ENCODE data around the gene INPP5E. TPM values are rescaled to one million over a fixed set of nuclear protein-coding genes. Genes with fewer than 3 reads are reported as not detected.

INPP5E gene
- total RNA-seq, 2 donors from 2014 or later = 8.7 TPM

DNA sequence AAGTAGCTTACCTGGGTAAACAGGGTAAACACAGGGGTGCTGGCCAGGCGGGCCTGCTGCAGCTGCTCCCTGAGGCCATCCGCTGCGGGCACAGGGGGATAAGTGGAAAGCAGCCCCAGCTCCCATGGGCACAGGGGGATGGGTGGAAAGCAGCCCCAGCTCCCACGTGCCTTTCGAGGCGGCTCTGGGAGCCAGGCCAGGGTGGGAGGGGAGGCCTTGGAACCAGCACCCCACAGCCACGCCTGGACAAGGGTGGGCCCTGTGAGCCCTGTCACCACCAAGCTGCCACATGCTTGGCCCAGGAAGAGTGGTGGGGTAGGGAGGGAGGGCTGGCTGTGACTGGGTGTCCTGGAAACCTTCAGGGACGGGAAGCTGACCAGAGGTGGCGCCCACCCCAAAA lies 58.3 kb downstream of the INPP5E start:
- no peak for DNase-seq (ENCODE audit: low spot score)
- intact Hi-C loops (cut with DNase I) = no loop called here

DNA sequence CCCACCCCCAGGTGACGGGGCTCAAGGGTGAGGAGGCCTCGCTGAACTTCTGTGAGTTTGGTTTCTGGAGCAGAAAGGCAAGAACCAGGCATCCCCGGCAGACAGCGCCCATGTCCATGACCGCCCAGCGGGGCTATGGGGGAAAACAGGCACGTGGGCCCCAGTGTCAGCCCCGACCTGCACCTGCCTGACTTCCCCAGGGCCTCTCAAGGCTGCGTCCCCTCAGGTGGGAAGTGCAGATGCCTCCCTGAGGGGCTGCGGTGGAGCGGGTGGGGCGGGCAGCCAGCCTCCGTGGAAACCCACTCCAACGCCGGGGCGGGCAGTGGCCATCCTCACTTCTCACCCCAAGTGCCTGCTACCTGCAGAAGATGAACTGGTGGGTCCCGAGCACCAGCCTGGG lies 59.3 kb downstream of the INPP5E start:
- intact Hi-C loops (cut with DNase I) = no loop called here

DNA sequence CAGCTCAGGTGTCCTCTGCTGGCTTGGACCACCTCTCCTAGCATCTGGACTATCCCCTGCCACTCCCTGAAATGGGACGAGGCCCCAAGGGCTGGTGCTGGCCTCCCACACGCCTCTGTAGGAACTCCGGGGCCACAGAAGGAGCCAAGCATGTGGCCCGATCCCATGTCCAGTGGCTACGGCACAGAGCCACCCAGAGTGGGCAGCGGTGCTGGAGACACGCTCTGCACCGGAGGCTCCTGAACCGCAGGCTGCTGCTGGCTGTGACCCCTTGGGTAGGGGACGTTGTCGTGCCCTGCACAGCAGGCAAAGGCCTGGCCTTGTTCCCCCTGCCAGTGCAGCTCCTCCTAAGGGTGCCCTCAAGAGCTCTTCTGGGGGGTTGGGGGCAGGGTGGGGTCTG lies 59.8 kb downstream of the INPP5E start:
- DNase-seq (ENCODE audit: low spot score) = no peak
- intact Hi-C loops (cut with DNase I) = no loop called here

More for the DNA sequence above, 59.3 kb downstream of the INPP5E start:
- no peak for DNase-seq (ENCODE audit: low spot score)

DNA sequence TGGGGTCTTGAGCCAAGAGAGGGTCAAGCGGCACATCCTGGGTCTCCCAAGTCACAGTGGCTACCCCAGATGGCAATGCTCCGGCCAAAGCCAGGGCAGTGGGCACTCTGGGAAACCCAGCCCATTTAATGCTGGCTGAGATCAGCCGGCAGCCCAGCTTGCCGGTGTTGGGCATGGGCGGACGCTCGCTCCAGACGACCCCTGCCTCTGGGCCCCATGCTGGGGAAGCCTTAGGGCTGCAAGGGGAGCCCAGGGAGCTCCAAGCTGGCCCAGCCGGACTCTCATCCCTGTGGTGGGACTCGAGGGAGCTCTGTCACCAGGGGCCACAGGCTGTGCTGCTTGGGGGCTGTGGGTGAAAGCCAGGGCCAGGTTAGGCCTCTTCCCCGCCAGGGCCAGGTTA lies 60.2 kb downstream of the INPP5E start:
- intact Hi-C loops (cut with DNase I) = no loop called here

DNA sequence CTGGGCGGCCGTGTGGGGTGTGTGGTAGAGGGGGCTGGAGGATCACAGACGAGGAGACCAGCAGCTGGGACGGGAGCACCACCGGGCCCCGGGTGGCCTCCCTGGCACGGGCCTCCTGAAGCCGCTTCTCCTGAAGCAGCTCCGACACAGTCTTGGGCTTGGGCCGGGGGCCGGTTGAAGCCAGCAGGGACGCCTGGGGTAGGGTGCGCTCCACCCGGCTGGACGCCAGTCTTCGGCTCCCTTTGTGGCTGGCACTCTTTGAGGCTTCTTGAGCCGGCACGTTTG lies 60.7 kb downstream of the INPP5E start:
- DNase-seq (ENCODE audit: low spot score) = no peak
- intact Hi-C loops (cut with DNase I) = no loop called here

More for the DNA sequence above, 60.2 kb downstream of the INPP5E start:
- DNase-seq (ENCODE audit: low spot score) = no peak

Other genes with a start within 250 kb of the INPP5E start
- gene LHX3, start 234.7 kb downstream of the INPP5E start, total RNA-seq = not detected
- gene QSOX2, start 194.0 kb downstream of the INPP5E start, total RNA-seq = 1 to 10 TPM; 5.8 to 6.6 TPM
- gene CCDC187, start 135.8 kb downstream of the INPP5E start, total RNA-seq = not detected
- 10 to 100 TPM; 13.8 to 17.0 TPM for gene GPSM1, start 112.3 kb downstream of the INPP5E start, total RNA-seq
- gene DNLZ, start 76.1 kb downstream of the INPP5E start, total RNA-seq = 10 to 100 TPM; 19.9 to 23.6 TPM
- gene CARD9, start 66.2 kb downstream of the INPP5E start, total RNA-seq = 1 to 10 TPM; 3.1 to 3.9 TPM
- gene SNAPC4, start 39.7 kb downstream of the INPP5E start, total RNA-seq = 1 to 10 TPM; 4.7 to 4.9 TPM
- gene ENTR1, start 29.2 kb downstream of the INPP5E start, total RNA-seq = 10 to 100 TPM; 28.7 to 29.3 TPM
- 10 to 100 TPM; 30.8 to 31.2 TPM for gene PMPCA, start 29.2 kb downstream of the INPP5E start, total RNA-seq
- 10 to 100 TPM; 42.2 to 47.9 TPM for gene SEC16A, start 43.2 kb upstream of the INPP5E start, total RNA-seq
- gene NOTCH1, start 106.2 kb upstream of the INPP5E start, total RNA-seq = 10 to 100 TPM; 35.5 to 40.4 TPM
- 100 to 1,000 TPM in 1 of 2 donors, 10 to 100 TPM in 1; 91.4 to 118 TPM for gene EGFL7, start 223.1 kb upstream of the INPP5E start, total RNA-seq
- 10 to 100 TPM; 27.1 to 28.8 TPM for gene AGPAT2, start 247.6 kb upstream of the INPP5E start, total RNA-seq

All from posterior vena cava (tissue), 2 donors.